Hepatic stellate cell (primary cell): ENCODE data around the gene MAD1L1.

Source experiments
- DNase-seq: peaks from one replicate; pipeline ENCODE4 v3.0.0; 2011; ENCODE audit warnings: low spot score

The MAD1L1 gene

GRCh38 chr7:2029211-2029905, 203.4 kb downstream of the MAD1L1 start:
- no peak for DNase-seq

GRCh38 chr7:2028733-2029132, 204.0 kb downstream of the MAD1L1 start:
- no peak for DNase-seq

- no peak for DNase-seq
Observed at GRCh38 chr7:2025188-2025587, 207.6 kb downstream of the MAD1L1 start.

GRCh38 chr7:2024567-2024918, 208.2 kb downstream of the MAD1L1 start:
- DNase-seq, result no peak

- DNase-seq, result no peak
Observed at GRCh38 chr7:2023877-2024566, 208.7 kb downstream of the MAD1L1 start.

- DNase-seq, result no peak
Observed at GRCh38 chr7:2022737-2023250, 210.0 kb downstream of the MAD1L1 start.

- no peak for DNase-seq
Observed at GRCh38 chr7:2022021-2022409, 210.7 kb downstream of the MAD1L1 start.

GRCh38 chr7:2019711-2020511, 212.8 kb downstream of the MAD1L1 start:
- peak; percentile 72 for DNase-seq

- DNase-seq, result no peak
Observed at GRCh38 chr7:2019461-2019710, 213.4 kb downstream of the MAD1L1 start.

GRCh38 chr7:2018569-2019460, 213.9 kb downstream of the MAD1L1 start:
- DNase-seq, result peak; percentile 93

GRCh38 chr7:2017914-2018568, 214.7 kb downstream of the MAD1L1 start:
- no peak for DNase-seq

- no peak for DNase-seq
Observed at GRCh38 chr7:2017481-2017891, 215.3 kb downstream of the MAD1L1 start.

GRCh38 chr7:2016761-2017480, 215.8 kb downstream of the MAD1L1 start:
- no peak for DNase-seq

- DNase-seq, result no peak
Observed at GRCh38 chr7:2016021-2016631, 216.6 kb downstream of the MAD1L1 start.

- DNase-seq, result no peak
Observed at GRCh38 chr7:2015251-2015871, 217.4 kb downstream of the MAD1L1 start.

- no peak for DNase-seq
Observed at GRCh38 chr7:2014391-2015241, 218.1 kb downstream of the MAD1L1 start.

GRCh38 chr7:2013381-2014311, 219.1 kb downstream of the MAD1L1 start:
- no peak for DNase-seq

- DNase-seq, result no peak
Observed at GRCh38 chr7:2012981-2013380, 219.8 kb downstream of the MAD1L1 start.
